ENCODE measurements around the gene HIVEP1.
A peak's percentile ranks its signal among the peaks of the same experiment; 100 is the strongest.

The HIVEP1 gene

GRCh38 chr6:11994875-11995461, 17.1 kb upstream of the HIVEP1 start:
- DNase-seq (ENCODE audit: low spot score), result no peak

GRCh38 chr6:11996751-11997150, 15.4 kb upstream of the HIVEP1 start:
- no peak for DNase-seq (ENCODE audit: low spot score)

GRCh38 chr6:11999246-11999645, 12.9 kb upstream of the HIVEP1 start:
- DNase-seq (ENCODE audit: low spot score), result no peak

GRCh38 chr6:12000174-12000573, 11.9 kb upstream of the HIVEP1 start:
- DNase-seq (ENCODE audit: low spot score), result no peak

GRCh38 chr6:12001004-12001705, 11.0 kb upstream of the HIVEP1 start:
- no peak for DNase-seq (ENCODE audit: low spot score)

- no peak for DNase-seq (ENCODE audit: low spot score)
These were observed 10.2 kb upstream of the HIVEP1 start for GRCh38 chr6:12001706-12002435.

GRCh38 chr6:12007473-12007872, 4.6 kb upstream of the HIVEP1 start:
- no peak for DNase-seq (ENCODE audit: low spot score)

GRCh38 chr6:12007887-12008286, 4.2 kb upstream of the HIVEP1 start:
- DNase-seq (ENCODE audit: low spot score), result no peak

- peak; percentile 82 for DNase-seq (ENCODE audit: low spot score)
These were observed 3.5 kb upstream of the HIVEP1 start for GRCh38 chr6:12008366-12009179.

- DNase-seq (ENCODE audit: low spot score), result no peak
These were observed 2.9 kb upstream of the HIVEP1 start for GRCh38 chr6:12009180-12009685.

- DNase-seq (ENCODE audit: low spot score), result peak; percentile 10
These were observed 2.1 kb upstream of the HIVEP1 start for GRCh38 chr6:12009876-12010634.

GRCh38 chr6:12010635-12011275, 1.4 kb upstream of the HIVEP1 start:
- peak; percentile 63 for DNase-seq (ENCODE audit: low spot score)

- DNase-seq (ENCODE audit: low spot score), result peak; percentile 94
These were observed 655 bp upstream of the HIVEP1 start for GRCh38 chr6:12011276-12012037.

GRCh38 chr6:12012558-12013306, 620 bp downstream of the HIVEP1 start:
- peak; percentile 56 for DNase-seq (ENCODE audit: low spot score)

GRCh38 chr6:12013307-12013719, 1.2 kb downstream of the HIVEP1 start:
- DNase-seq (ENCODE audit: low spot score), result no peak

GRCh38 chr6:12014027-12014872, 2.1 kb downstream of the HIVEP1 start:
- no peak for DNase-seq (ENCODE audit: low spot score)

- no peak for DNase-seq (ENCODE audit: low spot score)
These were observed 2.7 kb downstream of the HIVEP1 start for GRCh38 chr6:12014873-12015149.

- no peak for DNase-seq (ENCODE audit: low spot score)
These were observed 5.2 kb downstream of the HIVEP1 start for GRCh38 chr6:12017263-12017662.
